Gastrocnemius medialis (tissue), 4 donors: Measurements from ENCODE around the gene RASSF5.

ENCODE experiments used
- CTCF ChIP-seq, 5 experiments: fragments of 450-650 bp in 3 of 5; fragments of 200-600 bp in 2 of 5; sonication (generic) in 2 of 5; IDR thresholded peaks in 4 of 5; conservative IDR thresholded peaks in 1 of 5; 1 replicate in 4 of 5; 2 replicates in 1 of 5; pipeline ENCODE4 v1.5.1; 2016 to 2019; ENCODE audit warnings: antibody characterized with exemption in 5 of 5, mild to moderate bottlenecking in 3 of 5, moderate library complexity in 3 of 5
- POLR2A ChIP-seq, 2 donors: fragments of 450-650 bp; IDR thresholded peaks; one replicate each; pipeline ENCODE4 v1.6.1; 2017; ENCODE audit warnings: antibody characterized with exemption in 2 of 2, mild to moderate bottlenecking in 2 of 2, moderate library complexity in 2 of 2

- TF ChIP-seq POLR2A (IDR thresholded peaks at IDR 0.05) (no peak), CTCF (IDR thresholded peaks at IDR 0.05 in 4 of 5, conservative IDR thresholded peaks at IDR 0.05 in 1 of 5) (peak; percentile 58 to 81 (median 73))
Measured at GRCh38 chr1:206479183-206480125, 27.9 kb upstream of the RASSF5 start.
